ENCODE measurements around the gene INVS.
"Not testable (repeated sequence)": the region's sequence is repeated elsewhere in the genome, so short reads cannot be mapped to it uniquely, and the experiment has no call there.

The INVS gene

DNA sequence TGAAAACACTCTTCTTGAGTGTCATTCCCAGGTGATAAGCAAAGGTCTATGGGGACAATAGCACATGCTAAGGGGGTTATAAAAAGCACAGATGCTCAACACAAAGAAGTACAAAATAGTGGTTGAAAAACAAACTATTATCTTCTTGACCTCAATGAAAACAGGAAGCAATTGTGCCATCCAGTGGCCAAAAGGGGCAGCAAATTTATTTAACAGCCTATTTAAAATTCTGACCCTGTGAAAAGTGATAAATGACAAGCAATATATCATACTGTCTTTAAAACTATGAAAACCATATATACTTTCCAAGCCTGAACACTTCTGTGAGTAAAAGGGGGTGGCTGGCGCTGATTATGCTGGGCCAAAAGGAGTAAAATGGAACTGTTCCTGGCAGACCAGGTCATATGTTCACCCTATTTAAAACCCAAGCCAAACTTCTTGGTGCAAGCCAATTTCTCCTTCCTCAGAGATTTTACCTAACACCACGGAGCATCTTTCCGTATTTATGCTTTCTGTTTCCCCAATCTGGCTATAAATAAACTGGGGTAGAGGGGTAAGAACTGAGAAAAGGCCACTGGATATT is 224.0 kb downstream of the INVS start:
- DNase-seq (ENCODE audit: low spot score) (no peak), FAIRE-seq (peak; percentile 78)

- FAIRE-seq: peak; percentile 89
Measured at GRCh38 chr9:100324594-100325200, 225.7 kb downstream of the INVS start.

DNA sequence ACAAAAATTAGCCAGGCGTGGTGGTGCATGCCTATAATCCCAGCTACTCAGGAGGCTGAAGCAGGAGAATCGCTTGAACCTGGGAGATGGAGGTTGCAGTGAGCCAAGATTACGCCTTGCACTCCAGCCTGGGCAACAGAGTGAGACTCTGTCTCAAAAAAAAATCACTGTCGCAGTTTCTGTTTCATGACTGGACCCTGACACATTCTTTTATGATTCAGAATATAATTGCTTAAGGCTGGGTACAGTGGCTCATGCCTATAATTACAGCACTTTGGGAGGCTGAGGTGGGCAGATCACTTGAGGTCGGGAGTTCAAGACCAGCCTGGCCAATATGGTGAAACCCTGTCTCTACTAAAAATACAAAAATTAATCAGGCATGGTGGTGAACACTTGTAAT is 239.7 kb downstream of the INVS start:
- not testable (repeated sequence) for DNase-seq (ENCODE audit: low spot score); FAIRE-seq

More at GRCh38 chr9:100324594-100325200, 225.7 kb downstream of the INVS start:
- peak; percentile 52 for DNase-seq (ENCODE audit: low spot score)

GRCh38 chr9:100340224-100340623 is 241.2 kb downstream of the INVS start:
- DNase-seq (ENCODE audit: low spot score) (no peak), FAIRE-seq (no peak)

DNA sequence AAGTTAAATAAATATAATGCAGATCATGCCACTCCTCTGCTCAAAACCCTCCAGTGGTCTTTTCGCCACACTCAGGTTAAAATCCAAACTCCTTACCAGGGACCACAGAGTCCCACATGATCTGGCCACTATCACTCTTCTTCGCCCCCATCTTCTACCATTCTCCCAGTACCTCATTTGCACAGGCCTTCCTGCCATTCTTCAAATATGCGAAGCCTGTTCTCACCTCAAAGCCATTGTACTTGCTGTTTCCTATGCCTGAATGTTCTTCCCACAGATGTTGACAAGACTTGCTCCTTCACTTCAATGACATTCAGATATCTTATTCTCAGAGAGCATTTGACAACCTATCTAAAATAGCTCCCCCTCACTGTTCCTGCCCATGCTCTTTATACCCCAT is 242.8 kb downstream of the INVS start:
- FAIRE-seq: no peak

DNA sequence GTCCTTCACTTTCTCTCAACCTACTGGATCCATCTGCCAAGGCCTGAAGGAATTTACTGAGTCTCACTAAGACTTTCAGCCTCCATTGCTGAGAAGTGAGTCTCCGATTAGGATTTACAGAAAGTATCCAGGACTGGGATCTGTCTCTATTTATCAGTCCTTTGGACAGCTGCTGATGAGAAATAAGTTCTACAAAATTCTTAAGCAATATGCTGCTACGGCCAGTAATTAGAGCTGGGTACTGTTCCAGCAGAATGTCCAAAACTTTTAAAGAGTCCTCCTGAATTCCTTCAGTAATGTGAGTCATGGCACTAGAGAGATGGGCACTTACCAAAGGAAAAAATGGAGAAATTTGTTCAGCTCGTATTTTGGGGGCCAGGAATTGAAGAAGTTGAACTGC is 247.8 kb downstream of the INVS start:
- DNase-seq (ENCODE audit: low spot score) (no peak), FAIRE-seq (no peak)

More for the DNA sequence above, 242.8 kb downstream of the INVS start:
- DNase-seq (ENCODE audit: low spot score): no peak

DNA sequence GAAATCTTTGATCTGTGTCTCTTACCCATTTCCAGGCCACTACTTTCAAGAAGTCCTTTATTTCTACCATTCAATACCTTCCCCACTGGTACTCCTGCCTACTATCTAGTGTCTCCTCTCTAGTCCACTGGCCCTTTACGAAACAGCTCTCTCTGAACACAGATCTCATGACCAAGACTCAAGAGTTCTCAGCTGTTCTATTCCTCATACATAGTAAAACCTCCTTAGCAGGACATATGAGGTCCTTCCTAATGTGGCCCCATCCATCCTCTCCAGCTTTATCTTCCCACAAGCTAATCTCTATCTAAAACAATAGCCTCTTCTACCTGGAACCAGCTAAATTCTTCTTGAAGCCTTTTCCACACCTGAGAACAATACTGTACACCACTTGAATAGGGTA is 251.1 kb downstream of the INVS start:
- DNase-seq (ENCODE audit: low spot score): no peak
- no peak for FAIRE-seq

Data from RCC 7860 (cell line).